ENCODE data around the gene USF1.

Gene USF1

DNA sequence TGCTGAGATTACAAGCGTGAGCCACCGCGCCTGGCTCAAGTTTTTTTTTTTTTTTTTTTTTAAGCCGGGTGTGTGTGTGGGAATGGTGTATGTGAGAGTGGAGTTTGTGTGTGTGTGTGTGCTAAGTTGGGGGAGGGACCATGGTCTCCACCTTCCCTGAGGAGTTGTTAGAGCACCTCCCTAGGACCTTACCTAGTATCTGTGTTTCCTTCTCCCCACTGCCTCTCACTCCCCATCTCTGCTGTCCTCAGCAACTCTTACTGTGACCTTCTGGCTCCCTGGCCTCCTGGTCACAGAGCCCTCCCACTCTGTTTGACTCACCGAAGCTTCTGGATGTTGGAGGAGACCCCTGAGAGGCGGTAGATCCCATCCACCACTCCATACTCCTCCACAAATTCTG lies 13.5 kb upstream of the USF1 start:
- DNase-seq (ENCODE audit: low read depth) = no peak
- TF ChIP-seq, protein P1, sequence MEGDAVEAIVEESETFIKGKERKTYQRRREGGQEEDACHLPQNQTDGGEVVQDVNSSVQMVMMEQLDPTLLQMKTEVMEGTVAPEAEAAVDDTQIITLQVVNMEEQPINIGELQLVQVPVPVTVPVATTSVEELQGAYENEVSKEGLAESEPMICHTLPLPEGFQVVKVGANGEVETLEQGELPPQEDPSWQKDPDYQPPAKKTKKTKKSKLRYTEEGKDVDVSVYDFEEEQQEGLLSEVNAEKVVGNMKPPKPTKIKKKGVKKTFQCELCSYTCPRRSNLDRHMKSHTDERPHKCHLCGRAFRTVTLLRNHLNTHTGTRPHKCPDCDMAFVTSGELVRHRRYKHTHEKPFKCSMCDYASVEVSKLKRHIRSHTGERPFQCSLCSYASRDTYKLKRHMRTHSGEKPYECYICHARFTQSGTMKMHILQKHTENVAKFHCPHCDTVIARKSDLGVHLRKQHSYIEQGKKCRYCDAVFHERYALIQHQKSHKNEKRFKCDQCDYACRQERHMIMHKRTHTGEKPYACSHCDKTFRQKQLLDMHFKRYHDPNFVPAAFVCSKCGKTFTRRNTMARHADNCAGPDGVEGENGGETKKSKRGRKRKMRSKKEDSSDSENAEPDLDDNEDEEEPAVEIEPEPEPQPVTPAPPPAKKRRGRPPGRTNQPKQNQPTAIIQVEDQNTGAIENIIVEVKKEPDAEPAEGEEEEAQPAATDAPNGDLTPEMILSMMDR (IDR thresholded peaks at IDR 0.05; ENCODE audit: control insufficient read depth, extremely low read depth, insufficient read depth) = no peak
- no peak overlapping the region for H3K4me3 ChIP-seq (ENCODE audit: low read depth, low read length)

DNA sequence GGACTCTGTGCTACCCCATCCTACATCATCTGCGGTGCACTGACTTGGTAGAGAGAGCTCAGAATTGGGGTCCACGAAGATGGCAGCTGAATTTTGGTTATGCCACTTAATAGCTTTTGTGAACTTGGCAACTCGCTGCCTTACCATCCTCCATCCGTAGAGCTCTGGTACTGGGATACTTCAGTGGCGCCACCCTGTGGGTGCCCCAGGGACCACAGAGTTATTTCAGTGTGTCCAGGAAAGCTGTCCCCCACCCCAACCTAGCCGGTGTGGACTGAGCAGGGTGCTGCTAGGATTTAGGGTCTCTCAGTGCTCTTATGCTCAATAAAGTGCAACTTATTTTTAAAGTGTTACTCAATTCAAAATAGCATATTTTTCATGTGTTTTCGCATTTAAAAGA lies 9.0 kb upstream of the USF1 start:
- H3K4me3 ChIP-seq (ENCODE audit: low read depth, low read length) = no peak overlapping the region
- TF ChIP-seq, protein P1 (IDR thresholded peaks at IDR 0.05; ENCODE audit: control insufficient read depth, extremely low read depth, insufficient read depth) = no peak
- DNase-seq (ENCODE audit: low read depth) = no peak

DNA sequence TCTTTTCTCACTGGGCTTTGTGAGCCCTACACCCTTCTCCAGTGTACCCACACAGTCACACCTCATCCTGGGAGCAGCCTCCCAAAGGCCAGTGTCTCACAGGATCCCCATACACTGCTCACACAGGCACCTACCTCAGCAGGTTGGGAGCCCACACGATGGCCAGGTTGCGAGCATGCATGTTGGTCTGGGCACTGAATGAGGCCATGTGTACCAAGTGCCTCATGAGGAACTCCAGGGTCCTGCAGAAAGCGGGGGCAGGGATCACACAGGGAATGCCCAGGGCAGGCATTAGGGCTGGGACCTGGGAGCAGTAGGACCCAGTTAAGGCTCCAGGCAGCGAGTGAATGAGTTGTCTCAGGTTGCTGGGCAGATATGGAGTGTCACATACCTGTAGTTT lies 8.5 kb upstream of the USF1 start:
- TF ChIP-seq, protein P1 (IDR thresholded peaks at IDR 0.05; ENCODE audit: control insufficient read depth, extremely low read depth, insufficient read depth) = no peak
- H3K4me3 ChIP-seq (ENCODE audit: low read depth, low read length) = no peak overlapping the region
- DNase-seq (ENCODE audit: low read depth) = no peak

DNA sequence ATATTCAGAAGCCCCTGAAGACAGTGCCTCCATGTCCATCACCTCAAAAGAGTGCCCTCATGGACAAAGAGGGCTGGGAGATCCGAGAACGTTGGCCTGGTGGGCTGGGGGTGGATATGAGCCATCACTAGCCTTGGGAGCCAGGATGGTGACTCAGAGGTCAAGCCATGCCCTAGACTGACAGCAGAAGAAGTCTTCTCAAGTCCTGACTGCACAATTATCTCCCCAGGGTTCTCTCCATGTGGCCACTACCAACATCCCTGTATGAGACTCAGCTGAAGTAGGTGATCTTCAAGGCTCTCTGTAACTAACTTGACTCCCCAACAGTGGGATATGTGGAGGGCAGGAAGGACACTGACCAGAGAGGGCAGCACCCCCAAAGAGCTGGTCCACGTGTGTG lies 7.1 kb upstream of the USF1 start:
- no peak overlapping the region for H3K4me3 ChIP-seq (ENCODE audit: low read depth, low read length)
- DNase-seq (ENCODE audit: low read depth) = no peak
- TF ChIP-seq, protein P1 (IDR thresholded peaks at IDR 0.05; ENCODE audit: control insufficient read depth, extremely low read depth, insufficient read depth) = no peak

DNA sequence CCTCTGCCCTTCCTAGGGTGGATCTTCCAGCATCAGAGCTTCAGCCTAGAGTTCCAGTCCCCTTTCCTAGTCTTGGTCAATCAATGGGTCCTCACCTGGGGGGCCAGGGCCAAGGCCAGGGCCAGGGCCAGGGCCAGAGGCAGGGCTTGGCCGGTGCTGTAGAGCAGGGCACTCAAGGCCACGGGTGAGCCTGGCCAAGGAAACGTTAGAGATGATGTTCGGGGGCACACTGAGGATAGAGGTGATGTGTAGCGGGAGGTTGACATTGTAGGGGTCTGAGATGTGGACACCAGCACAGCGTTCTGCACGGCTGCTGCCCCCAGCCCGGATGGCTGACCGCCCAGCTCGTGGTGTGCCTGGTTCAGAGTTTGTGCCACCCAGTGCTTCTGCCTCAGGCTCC lies 5.4 kb upstream of the USF1 start:
- H3K4me3 ChIP-seq (ENCODE audit: low read depth, low read length) = no peak overlapping the region
- DNase-seq (ENCODE audit: low read depth) = no peak
- TF ChIP-seq, protein P1 (IDR thresholded peaks at IDR 0.05; ENCODE audit: control insufficient read depth, extremely low read depth, insufficient read depth) = no peak

DNA sequence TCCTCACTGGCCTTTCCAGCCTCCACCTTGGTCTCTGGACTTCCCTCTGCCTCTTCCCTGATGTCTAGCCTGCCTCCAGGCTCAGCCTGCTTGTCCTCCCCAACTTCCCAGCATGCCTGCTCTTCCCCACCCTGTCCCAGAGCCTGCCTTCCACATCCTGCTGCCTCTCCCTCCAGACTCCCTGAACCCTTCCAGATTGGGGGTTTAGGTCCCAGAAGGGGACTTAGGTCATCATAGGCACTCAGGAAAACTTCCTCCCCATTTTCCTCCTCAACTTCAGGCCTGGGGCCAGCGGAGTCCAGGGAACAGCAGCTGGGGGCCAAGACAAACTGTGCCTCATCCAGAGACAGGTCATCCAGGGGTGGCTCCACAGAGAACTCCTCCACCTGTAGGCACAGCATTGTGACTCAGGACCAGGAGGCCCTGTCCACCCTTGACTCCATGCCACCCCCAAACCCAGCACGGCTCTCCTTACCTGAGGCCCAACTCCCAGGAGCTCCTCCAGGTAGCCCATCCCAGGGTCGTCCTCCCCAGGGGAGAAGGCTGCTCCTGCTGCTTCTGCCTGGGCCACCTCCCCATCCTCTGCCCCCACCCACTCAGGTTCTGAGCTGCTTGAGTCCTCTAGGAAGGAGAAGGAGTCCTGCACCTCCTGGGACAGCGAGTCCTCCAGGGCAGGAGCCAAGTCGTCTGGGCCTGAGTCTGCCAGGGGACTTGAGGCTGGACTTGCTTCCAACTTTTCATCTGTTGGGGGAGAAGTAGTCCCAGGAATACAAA lies 3.4 kb upstream of the USF1 start:
- no peak overlapping the region for H3K4me3 ChIP-seq (ENCODE audit: low read depth, low read length)
- no peak for DNase-seq (ENCODE audit: low read depth)
- TF ChIP-seq, protein P1 (IDR thresholded peaks at IDR 0.05; ENCODE audit: control insufficient read depth, extremely low read depth, insufficient read depth) = no peak

Measured in LNCaP clone FGC (cell line).